IMR-90 (cell line): Measurements from ENCODE around the gene UNC5A. TPM values are rescaled to one million over a fixed set of nuclear protein-coding genes. Genes with fewer than 3 reads are reported as not detected.

ENCODE experiments used
- ATAC-seq: fragments of 200-7000 bp; cut with Tn5 transposase; 2 replicates; pipeline ENCODE4 v1.9.1; 2020; ENCODE audit warnings: low read depth, mild to moderate bottlenecking, moderate library complexity
- BruUV-seq: library from RNA; stranded (reverse); fragments of 400-500 nt; replicated peaks from 2 replicates; lab custom pipeline; 2021; lab: Mats Ljungman, UMichigan
- CTCF ChIA-PET: fragments of 300-600 bp; formaldehyde crosslinking; extraction: SDS; loops from one replicate; lab custom pipeline; 2021; ENCODE audit warnings: antibody characterized with exemption; lab: Yijun Ruan, JAX
- POLR2A ChIA-PET: fragments of 300-600 bp; sonication (Branson Sonifier 250); formaldehyde crosslinking; loops from one replicate; lab custom pipeline; 2022; ENCODE audit warnings: antibody characterized with exemption; ENCODE audit not compliant: unreplicated experiment; lab: Charles Lee
- DNase-seq: peaks from one replicate; pipeline ENCODE4 v3.0.0; 2013
- H2AFZ ChIP-seq: replicated peaks from 2 replicates; pipeline ENCODE3; 2013; ENCODE audit warnings: low read length, mild to moderate bottlenecking; ENCODE audit not compliant: poor library complexity
- H2AK5ac ChIP-seq: 2 replicates; pipeline ENCODE4 v1.6.1; 2013; ENCODE audit warnings: low read depth, low read length, inconsistent platforms
- H2AK9ac ChIP-seq: replicated peaks from 2 replicates; pipeline ENCODE3; 2013; ENCODE audit warnings: mild to moderate bottlenecking, low read depth, low read length, moderate library complexity; ENCODE audit not compliant: poor library complexity
- H2BK120ac ChIP-seq: 2 replicates; pipeline ENCODE4 v1.6.1; 2013; ENCODE audit warnings: low read depth, low read length, inconsistent platforms
- H2BK15ac ChIP-seq: 3 replicates; pipeline ENCODE4 v1.6.1; 2013; ENCODE audit warnings: low read depth, low read length, inconsistent platforms
- H2BK20ac ChIP-seq: 2 replicates; pipeline ENCODE4 v1.6.1; 2013; ENCODE audit warnings: low read depth, mild to moderate bottlenecking, inconsistent platforms, low read length, moderate library complexity
- H2BK5ac ChIP-seq: 2 replicates; pipeline ENCODE4 v1.6.1; 2013; ENCODE audit warnings: mild to moderate bottlenecking, low read depth, low read length, inconsistent platforms; ENCODE audit not compliant: poor library complexity, severe bottlenecking
- H3K14ac ChIP-seq: replicated peaks from 2 replicates; pipeline ENCODE4 v1.6.1; 2013; ENCODE audit warnings: low read depth, low read length, inconsistent platforms
- H3K18ac ChIP-seq: 2 replicates; pipeline ENCODE4 v1.6.1; 2013; ENCODE audit warnings: low read depth, low read length, control low read depth
- H3K23ac ChIP-seq: 2 replicates; pipeline ENCODE4 v1.6.1; 2013; ENCODE audit warnings: low read depth, low read length, inconsistent platforms
- H3K27ac ChIP-seq: 2 replicates; pipeline ENCODE4 v1.5.1; 2013; ENCODE audit warnings: mild to moderate bottlenecking, control low read depth, low read length; ENCODE audit not compliant: insufficient read depth
- H3K27me3 ChIP-seq: 2 replicates; pipeline ENCODE4 v1.6.1; 2013; ENCODE audit warnings: low read length; ENCODE audit not compliant: control insufficient read depth, insufficient read depth
- H3K36me3 ChIP-seq: 2 replicates; pipeline ENCODE4 v1.6.1; 2013; ENCODE audit warnings: low read length, mixed read lengths; ENCODE audit not compliant: control insufficient read depth, insufficient read depth
- H3K4ac ChIP-seq: 2 replicates; pipeline ENCODE4 v1.6.1; 2013; ENCODE audit warnings: low read depth, low read length, inconsistent platforms
- H3K4me1 ChIP-seq: 2 replicates; pipeline ENCODE4 v1.6.1; 2013; ENCODE audit warnings: low read length, mixed read lengths; ENCODE audit not compliant: control insufficient read depth, insufficient read depth
- H3K4me2 ChIP-seq: 2 replicates; pipeline ENCODE4 v1.6.1; 2013; ENCODE audit warnings: low read depth, mild to moderate bottlenecking, control low read depth, low read length, moderate library complexity
- H3K4me3 ChIP-seq: 2 replicates; pipeline ENCODE4 v1.5.1; 2013; ENCODE audit warnings: low read depth, mild to moderate bottlenecking, control low read depth, low read length, moderate library complexity; ENCODE audit not compliant: insufficient read depth
- H3K56ac ChIP-seq: 2 replicates; pipeline ENCODE4 v1.6.1; 2013; ENCODE audit warnings: low read length, inconsistent platforms; ENCODE audit not compliant: insufficient read depth; ENCODE audit errors: extremely low read depth
- H3K79me1 ChIP-seq, 2 experiments: 2 replicates each; pipeline ENCODE4 v1.6.1; 2013; ENCODE audit warnings: low read length in 2 of 2, inconsistent platforms in 1 of 2, low read depth in 1 of 2
- H3K9ac ChIP-seq: 2 replicates; pipeline ENCODE4 v1.6.1; 2013; ENCODE audit warnings: low read depth, low read length, control low read depth
- H3K9me1 ChIP-seq: 2 replicates; pipeline ENCODE4 v1.6.1; 2013; ENCODE audit warnings: low read length, inconsistent platforms; ENCODE audit not compliant: insufficient read depth
- H3K9me3 ChIP-seq: 2 replicates; pipeline ENCODE4 v1.6.1; 2013; ENCODE audit warnings: low read length; ENCODE audit not compliant: control insufficient read depth, insufficient read depth
- H4K20me1 ChIP-seq: 2 replicates; pipeline ENCODE4 v1.6.1; 2013; ENCODE audit warnings: low read length, inconsistent platforms; ENCODE audit not compliant: insufficient read depth
- H4K5ac ChIP-seq: 2 replicates; pipeline ENCODE4 v1.6.1; 2013; ENCODE audit warnings: mild to moderate bottlenecking, low read depth, low read length, control low read depth
- H4K8ac ChIP-seq, 2 experiments: 2 replicates each; pipeline ENCODE4 v1.6.1; 2013; ENCODE audit warnings: low read depth in 2 of 2, low read length in 2 of 2, control low read depth in 1 of 2, inconsistent platforms in 1 of 2
- H4K91ac ChIP-seq: 2 replicates; pipeline ENCODE4 v1.6.1; 2013; ENCODE audit warnings: low read depth, low read length, inconsistent platforms; ENCODE audit not compliant: insufficient read depth
- BHLHE40 ChIP-seq: fragments of 150-350 bp; IDR thresholded peaks from 2 replicates; pipeline ENCODE4 v1.6.1; 2016; ENCODE audit warnings: mild to moderate bottlenecking, low read depth, low read length
- CEBPB ChIP-seq: IDR thresholded peaks from 2 replicates; pipeline ENCODE4 v1.6.1; 2012; ENCODE audit warnings: low read depth, low read length, improper control_type of control experiment
- CHD1 ChIP-seq: IDR thresholded peaks from 2 replicates; pipeline ENCODE4 v1.6.1; 2012; ENCODE audit warnings: low read depth, low read length, improper control_type of control experiment
- FOS ChIP-seq: fragments of 150-350 bp; IDR thresholded peaks from 2 replicates; pipeline ENCODE4 v1.6.1; 2016; ENCODE audit warnings: low read depth, low read length
- MAFK ChIP-seq: IDR thresholded peaks from 2 replicates; pipeline ENCODE4 v1.6.1; 2012; ENCODE audit warnings: low read depth, low read length, improper control_type of control experiment
- MAZ ChIP-seq: IDR thresholded peaks from 2 replicates; pipeline ENCODE4 v1.6.1; 2012; ENCODE audit warnings: low read depth, mild to moderate bottlenecking, low read length, improper control_type of control experiment, moderate library complexity, borderline replicate concordance
- MXI1 ChIP-seq: IDR thresholded peaks from 2 replicates; pipeline ENCODE4 v1.6.1; 2012; ENCODE audit warnings: low read depth, mild to moderate bottlenecking, low read length, moderate library complexity, borderline replicate concordance
- NFE2L2 ChIP-seq: fragments of 150-350 bp; IDR thresholded peaks from 2 replicates; pipeline ENCODE4 v1.6.1; 2016; ENCODE audit warnings: low read depth, mild to moderate bottlenecking, low read length
- POLR2A ChIP-seq: IDR thresholded peaks from 2 replicates; pipeline ENCODE4 v1.6.1; 2012; ENCODE audit warnings: mild to moderate bottlenecking, low read depth, low read length
- RAD21 ChIP-seq: IDR thresholded peaks from 2 replicates; pipeline ENCODE4 v1.6.1; 2012; ENCODE audit warnings: low read length, improper control_type of control experiment
- RCOR1 ChIP-seq: IDR thresholded peaks from 2 replicates; pipeline ENCODE4 v1.6.1; 2012; ENCODE audit warnings: mild to moderate bottlenecking, low read length, improper control_type of control experiment; ENCODE audit not compliant: insufficient replicate concordance
- RFX5 ChIP-seq: IDR thresholded peaks from 2 replicates; pipeline ENCODE4 v1.8.0; 2012; ENCODE audit warnings: low read depth, mild to moderate bottlenecking, low read length, moderate library complexity
- SMC3 ChIP-seq: fragments of 150-350 bp; IDR thresholded peaks from 2 replicates; pipeline ENCODE4 v1.6.1; 2016; ENCODE audit warnings: low read depth, mild to moderate bottlenecking, antibody characterized with exemption, low read length, moderate library complexity
- WGBS, 2 experiments: methylation state at CpG; one replicate each; pipeline versions ENCODE4 v1.1.5 to v1.1.7; 2013; ENCODE audit warnings: missing lambda C conversion rate in 2 of 2; ENCODE audit not compliant: insufficient read length in 1 of 2; ENCODE audit errors: extremely low coverage in 2 of 2; 5-methylcytosine and 5-hydroxymethylcytosine counted together
- dilution Hi-C: fragments of 300-500 bp; cut with HindIII; formaldehyde crosslinking; loops from one replicate; pipeline ENCODE4 v1.14.3; 2018; ENCODE audit warnings: low sequenced_read_pairs; ENCODE audit not compliant: unreplicated experiment
- in situ Hi-C: fragments of 300-500 bp; cut with MboI; formaldehyde crosslinking; loops from 3 replicates; pipeline ENCODE4 v1.14.3; 2019; ENCODE audit warnings: low sequenced_read_pairs, inconsistent platforms, mixed read lengths
- intact Hi-C: fragments of 100-400 bp; cut with micrococcal nuclease; formaldehyde crosslinking; loops from 2 replicates; pipeline ENCODE4 v1.10.0; 2022
- polyA plus RNA-seq, 3 experiments: library from polyadenylated mRNA; depleted of rRNA; stranded (reverse); fragments of >200 nt; gene quantifications; 2 replicates each; pipeline ENCODE4 v1.2.3, GENCODE V29; 2012; ENCODE audit warnings: low replicate concordance in 1 of 3
- total RNA-seq: library from RNA; depleted of rRNA; stranded (reverse); fragments of >200 nt; gene quantifications from 2 replicates; pipeline ENCODE4 v1.2.3, GENCODE V29; 2012
- TF ChIP-seq, protein P1 (sequence below): fragments of 150-350 bp; IDR thresholded peaks from 2 replicates; pipeline ENCODE4 v1.6.1; 2016; ENCODE audit warnings: low read depth, mild to moderate bottlenecking, low read length, moderate library complexity, borderline replicate concordance
- TF ChIP-seq, protein P2 (sequence below): conservative IDR thresholded peaks from 2 replicates; pipeline ENCODE4 v1.5.1; 2012; ENCODE audit warnings: mild to moderate bottlenecking, low read depth, low read length, improper control_type of control experiment

The UNC5A gene
- total and polyA plus RNA-seq, 2 of the 4 experiments (the other 2 are of a cell fraction): not detected

DNA sequence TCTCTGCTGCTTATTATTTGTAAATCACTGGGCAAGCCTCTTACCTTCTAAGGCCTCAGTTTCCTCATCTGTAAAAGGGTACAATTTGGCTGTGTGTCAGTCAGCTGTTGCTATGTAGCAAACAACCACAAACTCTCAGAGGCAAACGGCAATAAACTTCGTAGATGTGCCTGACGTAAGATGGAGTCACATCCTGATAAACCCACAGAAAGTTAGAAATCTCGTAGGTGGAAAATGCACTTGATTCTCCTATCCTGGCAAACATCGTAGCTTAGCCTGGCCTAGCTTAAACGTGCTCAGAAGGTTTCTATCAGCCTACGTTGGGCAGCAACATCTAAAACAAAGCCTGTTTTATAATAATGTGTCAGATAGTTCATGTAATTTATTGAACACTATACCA is 35.0 kb upstream of the UNC5A start:
- no peak overlapping the region for H3K27ac ChIP-seq
- H2AFZ ChIP-seq: no peak overlapping the region
- H3K36me3 ChIP-seq: no peaks in the 10 kb centered on the region
- no peaks in the 10 kb centered on the region for H3K4me1 ChIP-seq
- BruUV-seq: no TSS peak
- H4K8ac ChIP-seq: no peak overlapping the region
- no peak overlapping the region for H3K4ac ChIP-seq
- H3K27me3 ChIP-seq: peaks cover 42% of the 10 kb centered on the region
- TF ChIP-seq MXI1 (no peak), MAZ (no peak), CEBPB (no peak), MAFK (no peak), NFE2L2 (no peak), BHLHE40 (no peak), CHD1 (no peak), FOS (no peak), RFX5 (no peak), RCOR1 (no peak), POLR2A (no peak), SMC3 (no peak), RAD21 (no peak)
- TF ChIP-seq, protein P1, sequence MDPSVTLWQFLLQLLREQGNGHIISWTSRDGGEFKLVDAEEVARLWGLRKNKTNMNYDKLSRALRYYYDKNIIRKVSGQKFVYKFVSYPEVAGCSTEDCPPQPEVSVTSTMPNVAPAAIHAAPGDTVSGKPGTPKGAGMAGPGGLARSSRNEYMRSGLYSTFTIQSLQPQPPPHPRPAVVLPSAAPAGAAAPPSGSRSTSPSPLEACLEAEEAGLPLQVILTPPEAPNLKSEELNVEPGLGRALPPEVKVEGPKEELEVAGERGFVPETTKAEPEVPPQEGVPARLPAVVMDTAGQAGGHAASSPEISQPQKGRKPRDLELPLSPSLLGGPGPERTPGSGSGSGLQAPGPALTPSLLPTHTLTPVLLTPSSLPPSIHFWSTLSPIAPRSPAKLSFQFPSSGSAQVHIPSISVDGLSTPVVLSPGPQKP: no peak
- TF ChIP-seq, protein P2, sequence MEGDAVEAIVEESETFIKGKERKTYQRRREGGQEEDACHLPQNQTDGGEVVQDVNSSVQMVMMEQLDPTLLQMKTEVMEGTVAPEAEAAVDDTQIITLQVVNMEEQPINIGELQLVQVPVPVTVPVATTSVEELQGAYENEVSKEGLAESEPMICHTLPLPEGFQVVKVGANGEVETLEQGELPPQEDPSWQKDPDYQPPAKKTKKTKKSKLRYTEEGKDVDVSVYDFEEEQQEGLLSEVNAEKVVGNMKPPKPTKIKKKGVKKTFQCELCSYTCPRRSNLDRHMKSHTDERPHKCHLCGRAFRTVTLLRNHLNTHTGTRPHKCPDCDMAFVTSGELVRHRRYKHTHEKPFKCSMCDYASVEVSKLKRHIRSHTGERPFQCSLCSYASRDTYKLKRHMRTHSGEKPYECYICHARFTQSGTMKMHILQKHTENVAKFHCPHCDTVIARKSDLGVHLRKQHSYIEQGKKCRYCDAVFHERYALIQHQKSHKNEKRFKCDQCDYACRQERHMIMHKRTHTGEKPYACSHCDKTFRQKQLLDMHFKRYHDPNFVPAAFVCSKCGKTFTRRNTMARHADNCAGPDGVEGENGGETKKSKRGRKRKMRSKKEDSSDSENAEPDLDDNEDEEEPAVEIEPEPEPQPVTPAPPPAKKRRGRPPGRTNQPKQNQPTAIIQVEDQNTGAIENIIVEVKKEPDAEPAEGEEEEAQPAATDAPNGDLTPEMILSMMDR: no peak
- dilution Hi-C loops: no loop called here
- no peak overlapping the region for H2AK9ac ChIP-seq
- no peaks in the 10 kb centered on the region for H3K79me1 ChIP-seq
- H3K4me2 ChIP-seq: no peak overlapping the region
- no peak overlapping the region for H4K5ac ChIP-seq
- no peak overlapping the region for H3K14ac ChIP-seq
- intact Hi-C loops: no loop called here
- H2BK20ac ChIP-seq: no peak overlapping the region
- no peak overlapping the region for H2BK15ac ChIP-seq
- in situ Hi-C loops: no loop called here
- no peak overlapping the region for H2BK5ac ChIP-seq
- H4K20me1 ChIP-seq: no peaks in the 10 kb centered on the region; the same call in 1 of the 2 replicates
- CTCF ChIA-PET: no interaction called here
- H3K4me3 ChIP-seq: no peak overlapping the region
- no peak overlapping the region for H2BK120ac ChIP-seq
- no peak overlapping the region for H3K56ac ChIP-seq
- H4K91ac ChIP-seq: no peak overlapping the region
- no peak overlapping the region for H3K23ac ChIP-seq
- no peak overlapping the region for H3K9ac ChIP-seq
- peaks cover 2% of the 10 kb centered on the region; the same call in 1 of the 2 replicates for H3K9me3 ChIP-seq
- no peak overlapping the region for H3K18ac ChIP-seq
- WGBS, 2 experiments: 61% methylated on average over 3 of the region's 7 CpGs; no CpG with 5 or more reads in 1 of the 2 experiments
- ATAC-seq: no peak
- POLR2A ChIA-PET: no interaction called here
- no peak overlapping the region for H2AK5ac ChIP-seq
- DNase-seq: no peak
- H3K9me1 ChIP-seq: no peaks in the 10 kb centered on the region
